A673 (cell line): Measurements from ENCODE around the gene MAFF.

Experiments used
- EZH2 ChIP-seq: fragments of 200-600 bp; sonication (generic); IDR thresholded peaks from 2 replicates; pipeline ENCODE4 v1.6.1; 2017; ENCODE audit warnings: borderline replicate concordance, low read depth, mild to moderate bottlenecking, mixed read lengths, antibody characterized with exemption, low read length; ENCODE audit not compliant: poor library complexity, severe bottlenecking
- TF ChIP-seq, protein P1 (sequence below): fragments of 300-800, 200-600 bp; sonication (generic); conservative IDR thresholded peaks from 2 replicates; pipeline ENCODE4 v1.5.1; 2017; ENCODE audit warnings: low read depth, mild to moderate bottlenecking, antibody characterized with exemption, low read length, moderate library complexity, mixed read lengths

DNA sequence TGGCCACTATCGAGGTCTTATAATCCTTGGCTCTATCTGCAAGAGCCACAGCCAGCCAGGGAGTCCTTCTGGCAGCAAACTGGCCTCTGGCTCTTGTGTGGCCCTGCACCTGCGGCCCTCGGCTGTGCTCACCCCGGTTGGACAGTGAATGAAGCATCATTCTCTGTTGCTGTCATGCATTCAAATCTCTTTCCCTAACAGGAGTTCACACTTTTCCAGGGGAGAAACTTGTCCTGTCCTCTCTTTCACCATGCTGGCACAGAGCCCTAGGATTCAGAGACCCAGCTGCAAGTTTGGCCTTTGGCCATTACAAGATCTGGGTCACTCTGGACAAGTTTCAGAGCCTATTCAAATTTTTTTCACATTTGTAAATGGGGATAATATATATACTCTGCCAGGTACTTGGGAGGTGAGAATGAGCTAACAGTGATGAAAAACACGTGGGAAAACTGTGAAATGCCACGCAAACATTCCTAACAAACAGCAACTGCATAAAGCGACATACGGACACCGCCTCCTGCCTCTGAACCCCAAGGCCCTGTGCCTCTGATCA lies 36.8 kb downstream of the MAFF start:
- TF ChIP-seq, protein P1, sequence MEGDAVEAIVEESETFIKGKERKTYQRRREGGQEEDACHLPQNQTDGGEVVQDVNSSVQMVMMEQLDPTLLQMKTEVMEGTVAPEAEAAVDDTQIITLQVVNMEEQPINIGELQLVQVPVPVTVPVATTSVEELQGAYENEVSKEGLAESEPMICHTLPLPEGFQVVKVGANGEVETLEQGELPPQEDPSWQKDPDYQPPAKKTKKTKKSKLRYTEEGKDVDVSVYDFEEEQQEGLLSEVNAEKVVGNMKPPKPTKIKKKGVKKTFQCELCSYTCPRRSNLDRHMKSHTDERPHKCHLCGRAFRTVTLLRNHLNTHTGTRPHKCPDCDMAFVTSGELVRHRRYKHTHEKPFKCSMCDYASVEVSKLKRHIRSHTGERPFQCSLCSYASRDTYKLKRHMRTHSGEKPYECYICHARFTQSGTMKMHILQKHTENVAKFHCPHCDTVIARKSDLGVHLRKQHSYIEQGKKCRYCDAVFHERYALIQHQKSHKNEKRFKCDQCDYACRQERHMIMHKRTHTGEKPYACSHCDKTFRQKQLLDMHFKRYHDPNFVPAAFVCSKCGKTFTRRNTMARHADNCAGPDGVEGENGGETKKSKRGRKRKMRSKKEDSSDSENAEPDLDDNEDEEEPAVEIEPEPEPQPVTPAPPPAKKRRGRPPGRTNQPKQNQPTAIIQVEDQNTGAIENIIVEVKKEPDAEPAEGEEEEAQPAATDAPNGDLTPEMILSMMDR = no peak
- no peak for TF ChIP-seq EZH2
